HL-60/S4 (cell line): Measurements from ENCODE around the gene TEX264.

Experiments
- in situ Hi-C: fragments of 300-500 bp; cut with MboI; formaldehyde crosslinking; loops from 2 replicates; pipeline ENCODE4 v1.14.3; 2022; ENCODE audit warnings: low sequenced_read_pairs

TEX264 gene

GRCh38 chr3:51691949-51692348, 20.9 kb downstream of the TEX264 start:
- in situ Hi-C loops: no loop called here

- in situ Hi-C loops: no loop called here
These were observed 21.9 kb downstream of the TEX264 start for GRCh38 chr3:51692980-51693395.

GRCh38 chr3:51696954-51697353, 25.9 kb downstream of the TEX264 start:
- in situ Hi-C loops: no loop called here

- in situ Hi-C loops: no loop called here
These were observed 27.2 kb downstream of the TEX264 start for GRCh38 chr3:51698209-51698608.

- in situ Hi-C loops: no loop called here
These were observed 29.4 kb downstream of the TEX264 start for GRCh38 chr3:51700403-51700802.

- in situ Hi-C loops: no loop called here
These were observed 31.1 kb downstream of the TEX264 start for GRCh38 chr3:51702156-51702555.

GRCh38 chr3:51703068-51703760, 32.2 kb downstream of the TEX264 start:
- in situ Hi-C loops: no loop called here

- in situ Hi-C loops: no loop called here
These were observed 32.9 kb downstream of the TEX264 start for GRCh38 chr3:51703761-51704510.

- in situ Hi-C loops: no loop called here
These were observed 33.5 kb downstream of the TEX264 start for GRCh38 chr3:51704511-51704950.

- in situ Hi-C loops: no loop called here
These were observed 34.4 kb downstream of the TEX264 start for GRCh38 chr3:51705276-51706020.

GRCh38 chr3:51706021-51706485, 35.0 kb downstream of the TEX264 start:
- in situ Hi-C loops: no loop called here

- in situ Hi-C loops: no loop called here
These were observed 36.0 kb downstream of the TEX264 start, which contains the start of gene GRM2 for GRCh38 chr3:51706788-51707731. TSS of gene GRM2 (plus strand) at chr3:51707068. CDS start at chr3:51708984, 1,916 bp downstream.

GRCh38 chr3:51708216-51708845, 37.3 kb downstream of the TEX264 start:
- in situ Hi-C loops: no loop called here

- in situ Hi-C loops: no loop called here
These were observed 38.0 kb downstream of the TEX264 start for GRCh38 chr3:51709004-51709420.

GRCh38 chr3:51709675-51710074, 38.6 kb downstream of the TEX264 start:
- in situ Hi-C loops: no loop called here

GRCh38 chr3:51710631-51711351, 39.7 kb downstream of the TEX264 start:
- in situ Hi-C loops: no loop called here

- in situ Hi-C loops: no loop called here
These were observed 40.4 kb downstream of the TEX264 start for GRCh38 chr3:51711352-51712037.

- in situ Hi-C loops: no loop called here
These were observed 41.0 kb downstream of the TEX264 start for GRCh38 chr3:51712038-51712420.

GRCh38 chr3:51712511-51712931, 41.5 kb downstream of the TEX264 start:
- in situ Hi-C loops: no loop called here
